PC-3 (cell line): ENCODE data around the gene MTA1.

Source experiments
- CTCF ChIP-seq: fragments of 300-600 bp; sonication (generic); conservative IDR thresholded peaks from 2 replicates; pipeline ENCODE4 v1.5.1; 2017; ENCODE audit warnings: antibody characterized with exemption, low read depth, mild to moderate bottlenecking, low read length
- EZH2phosphoT487 ChIP-seq: fragments of 300-600 bp; sonication (generic); IDR thresholded peaks from 2 replicates; pipeline ENCODE4 v1.6.1; 2018; ENCODE audit warnings: mild to moderate bottlenecking, antibody characterized with exemption, low read length, borderline replicate concordance

GRCh38 chr14:105499256-105500035, 79.8 kb downstream of the MTA1 start:
- TF ChIP-seq CTCF (no peak), EZH2phosphoT487 (no peak)
